ENCODE data around the gene SPAG4.

SPAG4 gene

GRCh38 chr20:35625584-35626385, 10.2 kb downstream of the SPAG4 start:
- no peak for DNase-seq

GRCh38 chr20:35626386-35627001, 10.9 kb downstream of the SPAG4 start:
- no peak for DNase-seq

GRCh38 chr20:35627121-35627520, 11.5 kb downstream of the SPAG4 start:
- no peak for DNase-seq

- DNase-seq: no peak
Observed at GRCh38 chr20:35629427-35630145, 14.0 kb downstream of the SPAG4 start.

GRCh38 chr20:35630636-35631035, 15.0 kb downstream of the SPAG4 start:
- no peak for DNase-seq

- DNase-seq: no peak
Observed at GRCh38 chr20:35632539-35633115, 17.0 kb downstream of the SPAG4 start.

- no peak for DNase-seq
Observed at GRCh38 chr20:35635652-35636051, 20.0 kb downstream of the SPAG4 start.

- no peak for DNase-seq
Observed at GRCh38 chr20:35636095-35636494, 20.5 kb downstream of the SPAG4 start.

GRCh38 chr20:35637276-35637675, 21.6 kb downstream of the SPAG4 start:
- no peak for DNase-seq

GRCh38 chr20:35638751-35639150, 23.1 kb downstream of the SPAG4 start:
- DNase-seq: no peak

- no peak for DNase-seq
Observed at GRCh38 chr20:35640724-35641123, 25.1 kb downstream of the SPAG4 start.

GRCh38 chr20:35641743-35642142, 26.1 kb downstream of the SPAG4 start:
- DNase-seq: no peak

- no peak for DNase-seq
Observed at GRCh38 chr20:35643045-35643444, 27.4 kb downstream of the SPAG4 start.

GRCh38 chr20:35644806-35645205, 29.2 kb downstream of the SPAG4 start:
- DNase-seq: no peak

GRCh38 chr20:35648836-35649235, 33.2 kb downstream of the SPAG4 start:
- no peak for DNase-seq

GRCh38 chr20:35650632-35651031, 35.0 kb downstream of the SPAG4 start:
- DNase-seq: no peak

GRCh38 chr20:35651958-35652357, 36.3 kb downstream of the SPAG4 start:
- no peak for DNase-seq

GRCh38 chr20:35652641-35653429, 37.2 kb downstream of the SPAG4 start:
- DNase-seq: no peak

GRCh38 chr20:35653430-35653734, 37.8 kb downstream of the SPAG4 start:
- no peak for DNase-seq

- no peak for DNase-seq
Observed at GRCh38 chr20:35653893-35654292, 38.3 kb downstream of the SPAG4 start.

GRCh38 chr20:35654415-35654814, 38.8 kb downstream of the SPAG4 start:
- DNase-seq: no peak

GRCh38 chr20:35657271-35657670, 41.6 kb downstream of the SPAG4 start:
- DNase-seq: no peak
